ENCODE measurements around the gene TRIM63.

Gene TRIM63

GRCh38 chr1:26084091-26084561 lies 16.7 kb upstream of the TRIM63 start:
- no peak for DNase-seq

GRCh38 chr1:26083208-26083607 lies 15.8 kb upstream of the TRIM63 start:
- no peak for DNase-seq

DNA sequence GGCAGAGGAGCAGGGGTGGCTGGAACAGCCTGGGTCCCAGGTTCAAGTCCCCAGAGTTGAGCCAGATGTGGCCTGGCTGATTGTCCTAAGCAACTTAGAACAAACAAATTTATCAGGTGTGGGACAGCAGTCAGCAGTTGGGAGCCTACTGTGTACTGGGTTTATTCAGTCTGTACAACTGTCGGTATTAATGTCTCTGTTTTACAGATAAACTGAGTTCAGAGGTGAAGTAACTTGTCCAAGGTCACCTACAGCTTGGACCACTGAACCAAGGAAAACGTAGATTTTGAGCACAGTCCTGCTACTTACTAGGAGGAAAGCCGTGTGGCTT lies 14.6 kb upstream of the TRIM63 start:
- DNase-seq = no peak

GRCh38 chr1:26081267-26082019 lies 14.0 kb upstream of the TRIM63 start:
- peak; percentile 52 for DNase-seq

DNA sequence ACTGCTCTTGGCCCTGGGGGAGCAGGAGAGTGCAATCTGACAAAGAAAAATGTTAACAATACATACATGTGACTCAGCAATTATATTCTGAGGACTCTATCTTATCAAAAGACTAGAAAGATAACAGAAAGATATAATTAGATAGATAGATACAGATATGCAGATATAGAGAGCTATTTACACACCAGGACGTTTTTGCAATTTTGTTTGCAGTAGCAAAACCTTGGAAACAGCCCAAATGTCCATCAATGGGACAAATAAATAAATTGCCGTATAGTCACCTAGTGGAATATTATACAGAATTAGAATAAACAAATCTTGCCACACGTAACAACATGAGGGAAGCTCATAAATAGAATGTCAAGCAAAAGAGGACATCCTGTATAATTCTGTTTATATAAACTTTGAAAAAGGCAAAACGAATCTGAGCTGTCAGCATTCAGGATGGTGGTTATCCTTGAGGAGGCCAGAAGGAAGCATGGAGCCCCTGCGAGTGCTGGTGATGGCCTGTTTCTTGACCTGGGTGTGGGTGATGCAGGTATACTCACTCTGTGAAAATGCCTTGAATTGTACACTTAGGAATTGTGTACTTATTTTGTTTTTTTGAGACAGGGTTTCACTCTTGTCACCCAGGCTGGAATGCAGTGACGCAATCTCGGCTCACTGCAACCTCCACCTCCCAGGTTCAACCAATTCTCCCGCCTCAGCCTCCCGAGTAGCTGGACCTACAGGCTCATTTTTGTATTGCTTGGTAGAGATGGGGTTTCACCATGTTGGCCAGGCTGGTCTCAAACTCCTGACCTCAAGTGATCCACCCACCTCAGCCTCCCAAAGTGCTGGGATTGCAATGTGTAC lies 12.8 kb upstream of the TRIM63 start:
- DNase-seq = no peak

- no peak for DNase-seq
Measured at GRCh38 chr1:26079178-26079563, 11.7 kb upstream of the TRIM63 start.

- peak; percentile 23 for DNase-seq
Measured at GRCh38 chr1:26078286-26079177, 11.1 kb upstream of the TRIM63 start.

- DNase-seq = no peak
Measured at GRCh38 chr1:26077524-26077923, 10.1 kb upstream of the TRIM63 start.

GRCh38 chr1:26075421-26076144 lies 8.2 kb upstream of the TRIM63 start:
- no peak for DNase-seq

- no peak for DNase-seq
Measured at GRCh38 chr1:26072305-26072704, 4.9 kb upstream of the TRIM63 start.

DNA sequence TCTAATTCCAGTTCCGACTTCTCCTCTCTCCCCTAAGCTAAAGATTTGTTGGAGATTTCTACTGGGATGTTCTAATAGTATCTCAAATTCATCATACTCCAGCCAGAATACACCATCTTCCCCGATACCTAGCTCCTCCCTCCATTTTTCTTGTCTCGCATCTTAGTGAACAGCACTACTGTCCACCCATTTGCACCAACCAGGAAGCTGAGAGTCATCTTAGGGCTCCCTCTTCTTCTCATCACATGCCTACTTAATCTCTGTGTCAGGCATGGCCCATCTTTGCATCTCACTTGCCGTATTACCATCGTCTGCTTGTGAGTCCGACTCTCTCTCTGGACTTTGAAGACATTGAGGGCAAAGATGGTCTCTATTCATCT lies 3.5 kb upstream of the TRIM63 start:
- no peak for DNase-seq

GRCh38 chr1:26070296-26070962 lies 3.0 kb upstream of the TRIM63 start:
- peak; percentile 97 for DNase-seq

DNA sequence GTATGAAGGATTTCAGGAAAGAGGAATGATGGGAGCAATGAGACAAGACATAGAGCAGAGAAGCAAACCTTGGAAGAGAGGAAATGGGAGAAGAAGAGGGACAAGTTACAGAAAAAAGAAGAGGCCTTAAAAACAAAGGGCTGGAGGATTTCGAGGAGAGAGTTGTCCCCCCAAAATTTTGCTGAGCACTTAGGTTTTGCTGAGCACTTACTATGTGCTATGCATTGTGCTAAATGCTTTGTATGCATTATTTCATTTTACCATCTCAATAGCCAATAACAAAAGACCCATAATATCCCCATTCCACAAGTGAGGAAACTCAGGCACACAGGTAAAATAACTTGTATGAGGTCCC lies 2.5 kb upstream of the TRIM63 start:
- no peak for DNase-seq

GRCh38 chr1:26066857-26067256 lies 573 bp downstream of the TRIM63 start:
- peak; percentile 87 for DNase-seq

GRCh38 chr1:26066160-26066559 lies 1.3 kb downstream of the TRIM63 start:
- no peak for DNase-seq

GRCh38 chr1:26064553-26064952 lies 2.9 kb downstream of the TRIM63 start:
- no peak for DNase-seq

DNA sequence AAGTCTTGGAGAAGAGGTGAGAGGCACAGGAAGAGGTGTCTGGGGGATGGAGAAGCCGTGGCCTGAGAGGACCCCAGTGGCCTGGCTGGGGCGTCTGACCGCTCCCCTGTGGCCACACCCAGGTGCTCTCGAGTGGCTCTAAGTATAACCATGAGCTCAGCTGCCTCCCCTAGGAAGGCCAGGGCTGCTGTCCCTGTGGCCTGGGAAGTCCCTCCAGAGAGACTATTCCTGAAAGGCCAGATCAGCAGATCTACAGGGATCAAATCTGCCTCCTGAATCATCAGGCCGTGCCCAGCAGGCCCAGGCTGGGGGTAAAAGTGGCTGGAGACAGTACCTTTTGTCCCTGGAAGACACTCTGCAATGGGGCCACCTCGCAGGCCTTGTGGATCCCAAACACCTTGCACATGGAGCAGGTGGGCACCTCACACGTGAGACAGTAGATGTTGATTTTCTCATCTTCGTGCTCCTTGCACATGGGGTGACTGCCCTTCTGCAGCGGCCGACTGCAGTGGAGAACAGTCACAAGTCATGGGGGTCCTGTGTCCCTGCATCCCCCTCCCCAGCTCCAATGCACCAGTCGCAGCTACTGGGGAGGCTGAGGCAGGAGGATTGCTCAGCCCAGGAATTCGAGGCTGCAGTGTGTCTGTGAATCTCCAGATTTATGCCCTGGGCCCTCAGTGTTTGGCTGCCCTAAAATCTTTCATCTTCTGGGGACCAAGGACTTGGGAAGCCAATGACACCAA lies 6.4 kb downstream of the TRIM63 start:
- no peak for DNase-seq

- DNase-seq = no peak
Measured at GRCh38 chr1:26059906-26060305, 7.5 kb downstream of the TRIM63 start.

DNA sequence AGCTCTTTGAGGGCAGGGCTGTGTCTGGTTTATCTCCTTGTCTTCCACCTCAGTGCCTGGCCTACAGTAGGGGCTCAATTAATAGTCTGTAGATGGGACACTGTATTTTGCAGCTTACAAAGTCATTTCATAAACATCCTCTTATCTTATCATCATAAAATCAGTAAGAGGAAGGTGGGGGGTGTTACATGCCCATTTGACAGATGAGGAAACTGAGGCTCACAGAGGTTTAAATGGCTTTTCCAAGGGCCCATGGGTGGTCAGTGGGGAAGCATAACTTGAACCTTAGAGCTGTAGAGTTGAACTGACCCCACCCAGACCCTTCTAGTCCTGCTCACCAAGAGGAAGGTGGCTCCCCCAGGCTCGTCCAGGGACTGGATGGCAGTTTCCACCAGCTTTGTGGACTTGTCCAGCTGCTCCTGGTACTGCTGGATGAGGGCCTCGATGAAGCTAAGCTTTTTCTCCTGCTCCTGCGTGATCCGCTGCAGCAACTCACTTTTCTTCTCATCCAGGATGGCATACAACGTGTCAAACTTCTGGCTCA lies 9.3 kb downstream of the TRIM63 start:
- DNase-seq = no peak

GRCh38 chr1:26057189-26057588 lies 10.2 kb downstream of the TRIM63 start:
- DNase-seq = no peak

DNA sequence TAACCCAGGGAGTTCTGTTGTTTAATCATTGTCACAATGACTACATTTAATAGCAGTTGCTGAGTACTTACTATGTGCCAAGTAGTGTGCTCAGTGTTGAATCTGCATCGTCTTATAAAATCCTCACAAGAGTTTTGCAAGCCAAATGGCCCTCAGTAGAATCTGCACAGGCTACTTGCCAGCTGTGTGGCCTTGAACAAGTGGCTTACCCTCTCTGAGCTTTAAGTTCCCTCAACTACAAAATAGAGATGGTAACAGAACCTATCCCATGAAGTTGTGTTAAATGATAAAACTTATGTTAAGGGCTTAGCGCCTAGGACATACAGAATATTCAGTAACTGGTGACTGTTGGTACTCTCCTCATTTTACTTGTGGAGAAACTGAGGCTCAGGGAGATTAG lies 12.4 kb downstream of the TRIM63 start:
- DNase-seq = no peak

All from hematopoietic multipotent progenitor cell treated with erythropoietin and hydrocortisone succinate and interleukin-3 and kit ligand, for 6 days (in vitro differentiated cells).